Activated CD8-positive, alpha-beta memory T cell treated with anti-CD3 and anti-CD28 coated beads, Interleukin-2, amount 50 U/mL, for 24 hours (primary cell): ENCODE results near the gene ZNF865.
A peak's percentile ranks its signal among the peaks of the same experiment; 100 is the strongest.

Source experiments
- DNase-seq: peaks from one replicate; pipeline ENCODE4 v3.0.0-alpha.2; 2020; ENCODE audit errors: extremely low read depth

Gene ZNF865

GRCh38 chr19:55644842-55645511 lies 39.5 kb downstream of the ZNF865 start:
- no peak for DNase-seq

DNA sequence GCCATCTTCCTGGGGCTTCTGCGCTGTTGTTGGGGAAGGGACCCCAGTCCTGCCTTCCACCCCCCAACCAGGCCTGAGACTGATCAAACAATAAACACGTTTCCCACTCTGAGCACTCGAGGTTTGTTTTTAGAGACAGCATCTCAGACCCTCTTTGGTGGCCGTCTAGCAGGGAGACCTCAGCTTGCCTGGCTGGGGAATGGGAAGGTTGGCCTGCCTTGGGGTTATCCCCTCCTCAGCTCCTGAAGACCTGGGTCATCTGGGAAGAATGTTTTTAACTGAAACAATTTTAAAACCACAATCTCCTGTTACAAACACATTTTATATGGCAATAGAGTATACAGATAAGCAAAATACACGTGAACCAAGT lies 40.0 kb downstream of the ZNF865 start:
- no peak for DNase-seq

- no peak for DNase-seq
These were observed 41.7 kb downstream of the ZNF865 start for GRCh38 chr19:55646889-55647731.

- DNase-seq = no peak
These were observed 42.5 kb downstream of the ZNF865 start, which contains the start of gene CCDC106 for GRCh38 chr19:55647732-55648584. TSS of gene CCDC106 (plus strand) at chr19:55648212. CDS start at chr19:55649047, 835 bp downstream.

DNA sequence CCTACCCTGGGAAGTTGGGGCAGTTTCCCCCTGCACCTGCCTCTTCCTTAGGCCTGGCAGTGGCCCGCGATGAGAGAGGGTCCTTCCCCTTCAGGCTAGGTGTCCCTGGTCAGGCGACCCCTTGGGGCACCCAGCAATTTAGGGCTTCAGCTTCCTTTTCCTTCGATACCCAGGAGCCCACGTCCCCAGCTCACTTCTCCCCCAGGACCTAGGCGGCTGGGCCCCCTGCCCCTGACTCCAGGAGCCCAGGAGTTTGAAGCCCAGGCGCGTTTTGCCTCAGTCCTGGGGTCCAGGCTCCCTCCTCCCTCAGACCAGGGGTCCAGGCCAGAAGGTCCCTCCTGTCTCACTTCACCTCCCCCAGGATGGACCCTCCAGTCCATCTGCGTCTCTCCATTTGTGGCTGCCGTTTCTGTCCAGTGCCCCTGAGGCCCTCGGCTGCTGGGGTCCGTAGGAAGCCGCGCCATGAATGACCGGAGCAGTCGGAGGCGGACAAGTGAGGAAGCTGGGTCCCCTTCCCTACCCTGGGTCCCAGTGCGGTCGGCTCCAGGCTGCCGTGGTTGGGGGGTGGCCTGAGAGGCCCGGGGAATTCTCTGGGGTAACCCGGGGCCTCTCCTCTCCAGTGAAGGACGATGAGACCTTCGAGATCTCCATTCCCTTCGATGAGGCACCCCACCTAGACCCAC lies 43.3 kb downstream of the ZNF865 start:
- DNase-seq = no peak

DNA sequence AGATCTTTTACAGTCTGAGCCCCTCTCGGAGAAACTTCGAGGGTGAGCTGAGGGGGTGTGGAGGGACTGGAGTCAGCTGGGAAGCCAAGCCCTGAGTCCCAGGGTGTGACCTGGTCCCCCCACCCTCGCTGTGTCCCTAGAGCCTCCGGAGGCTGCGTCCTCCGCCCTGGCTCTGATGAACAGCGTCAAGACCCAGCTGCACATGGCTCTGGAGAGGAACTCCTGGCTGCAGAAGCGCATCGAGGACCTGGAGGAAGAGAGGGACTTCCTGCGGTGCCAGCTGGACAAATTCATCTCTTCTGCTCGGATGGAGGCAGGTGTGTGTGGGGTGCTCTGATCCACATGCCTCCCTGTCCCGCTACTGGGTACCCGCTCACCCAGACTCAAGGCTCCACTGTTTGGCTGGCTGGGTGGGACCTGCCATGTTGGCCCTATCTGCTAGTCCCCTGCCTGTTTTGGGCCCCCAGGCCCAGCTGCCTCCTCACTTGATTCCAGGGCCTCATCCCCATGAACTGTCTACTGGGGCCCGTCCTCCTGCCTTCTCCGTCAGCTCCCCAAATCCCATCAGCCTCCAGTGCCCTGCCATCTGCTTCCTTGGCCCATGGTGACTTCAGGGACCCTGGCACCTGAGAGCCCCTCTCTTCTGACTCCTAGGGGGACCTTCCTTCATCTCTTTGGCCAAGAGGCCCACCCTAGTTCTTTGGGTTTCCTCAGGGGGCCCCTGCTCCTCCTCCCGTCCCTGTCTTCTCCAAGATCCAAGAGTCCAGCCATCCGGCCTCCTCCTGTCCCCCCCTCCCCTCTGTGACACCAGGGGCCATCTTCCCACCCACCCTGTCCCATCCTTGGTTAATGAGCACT lies 44.0 kb downstream of the ZNF865 start:
- no peak for DNase-seq

- DNase-seq = no peak
These were observed 44.7 kb downstream of the ZNF865 start for GRCh38 chr19:55650126-55650557.

- DNase-seq = no peak
These were observed 45.3 kb downstream of the ZNF865 start for GRCh38 chr19:55650602-55651230.

GRCh38 chr19:55651236-55651635 lies 45.8 kb downstream of the ZNF865 start:
- no peak for DNase-seq

DNA sequence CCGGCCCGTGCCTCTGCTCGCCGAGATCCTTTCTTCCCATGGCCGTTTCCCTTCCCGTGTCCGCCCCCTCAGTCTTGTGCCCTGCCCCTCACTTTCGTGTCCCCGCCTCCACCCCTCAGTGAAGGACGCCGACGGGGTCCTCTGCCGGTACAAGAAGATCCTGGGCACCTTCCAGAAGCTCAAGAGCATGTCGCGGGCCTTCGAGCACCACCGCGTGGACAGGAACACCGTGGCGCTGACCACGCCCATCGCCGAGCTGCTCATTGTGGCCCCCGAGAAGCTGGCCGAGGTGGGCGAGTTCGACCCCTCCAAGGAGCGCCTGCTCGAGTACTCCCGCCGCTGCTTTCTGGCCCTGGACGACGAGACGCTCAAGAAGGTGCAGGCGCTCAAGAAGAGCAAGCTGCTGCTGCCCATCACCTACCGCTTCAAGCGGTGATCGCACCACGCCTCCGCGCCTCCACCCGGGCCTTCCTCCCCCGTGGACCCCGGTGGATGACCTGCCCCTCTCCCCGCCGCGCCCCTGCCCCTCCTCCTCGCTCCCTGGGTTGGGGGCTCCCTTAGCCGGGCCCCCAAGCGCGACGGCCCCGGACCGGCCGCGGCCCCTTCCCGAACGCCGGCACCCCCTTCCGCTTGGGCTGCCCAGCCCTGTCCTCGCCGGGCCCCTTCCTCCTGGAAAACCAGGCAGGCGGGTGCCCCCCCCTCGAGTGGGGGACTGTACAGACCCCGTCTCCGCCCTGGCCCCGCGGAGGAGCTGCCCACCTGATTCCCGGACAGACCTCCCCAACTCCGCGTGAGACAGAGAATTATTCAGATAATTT lies 47.1 kb downstream of the ZNF865 start:
- no peak for DNase-seq

DNA sequence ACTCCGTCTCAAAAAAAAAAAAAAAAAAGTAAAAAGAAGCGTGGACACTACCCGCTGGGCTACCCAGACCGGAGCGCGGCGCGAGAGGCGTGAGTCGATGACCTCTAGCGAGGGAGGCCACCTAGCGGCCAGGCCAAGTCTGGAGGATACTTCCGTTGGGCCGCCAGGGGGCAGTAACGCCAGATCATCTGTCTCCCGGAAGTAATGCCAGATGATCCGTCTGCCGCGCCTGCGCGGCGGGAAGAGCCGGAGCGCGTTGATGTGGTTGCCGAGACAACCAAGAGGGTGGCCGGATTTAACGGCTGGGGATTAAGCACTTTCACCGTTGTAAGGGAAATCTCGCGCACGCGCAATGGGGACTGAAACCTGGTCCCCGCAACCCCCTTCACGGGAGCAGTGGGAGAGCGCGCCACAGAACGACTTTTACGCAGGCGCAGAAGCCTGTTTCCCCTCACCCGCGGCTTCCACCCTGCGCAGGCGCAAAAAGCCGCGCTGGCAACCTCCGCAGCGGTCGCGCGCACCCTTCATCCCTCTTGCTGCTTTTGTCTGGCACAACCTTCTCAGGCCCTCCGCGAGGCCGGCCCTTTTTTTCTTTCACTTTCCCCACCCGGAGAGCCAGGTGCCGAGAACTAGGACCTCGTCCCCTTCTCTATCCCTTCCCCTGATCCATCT lies 48.3 kb downstream of the ZNF865 start:
- DNase-seq = peak; percentile 99

GRCh38 chr19:55654323-55654867 lies 48.9 kb downstream of the ZNF865 start:
- peak; percentile 99 for DNase-seq

GRCh38 chr19:55654868-55655647 lies 49.6 kb downstream of the ZNF865 start, which contains the start of gene U2AF2:
TSS of gene U2AF2 (plus strand) at chr19:55655035. CDS start at chr19:55655105, 70 bp downstream.
- DNase-seq = peak; percentile 86

- DNase-seq = no peak
These were observed 50.2 kb downstream of the ZNF865 start for GRCh38 chr19:55655648-55656040.

DNA sequence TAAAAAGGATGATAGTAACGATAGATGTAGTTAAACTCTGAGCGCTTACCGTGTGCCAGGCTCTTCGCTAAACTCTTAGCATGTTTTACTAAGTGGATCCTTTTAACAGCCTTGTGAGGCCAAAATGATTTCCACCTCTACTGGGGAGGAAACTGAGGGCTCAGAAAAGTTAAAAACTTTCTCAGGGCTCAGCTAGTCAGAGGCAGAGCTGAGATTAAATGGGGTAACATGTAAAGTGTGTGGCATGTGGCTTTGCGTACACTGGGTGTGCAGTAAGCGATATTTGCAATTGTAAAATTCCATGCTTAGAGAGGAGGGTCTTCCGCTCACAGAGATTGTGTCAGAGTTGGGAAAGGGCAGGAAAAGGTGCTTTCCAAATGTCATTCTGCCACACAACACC lies 51.1 kb downstream of the ZNF865 start:
- no peak for DNase-seq

DNA sequence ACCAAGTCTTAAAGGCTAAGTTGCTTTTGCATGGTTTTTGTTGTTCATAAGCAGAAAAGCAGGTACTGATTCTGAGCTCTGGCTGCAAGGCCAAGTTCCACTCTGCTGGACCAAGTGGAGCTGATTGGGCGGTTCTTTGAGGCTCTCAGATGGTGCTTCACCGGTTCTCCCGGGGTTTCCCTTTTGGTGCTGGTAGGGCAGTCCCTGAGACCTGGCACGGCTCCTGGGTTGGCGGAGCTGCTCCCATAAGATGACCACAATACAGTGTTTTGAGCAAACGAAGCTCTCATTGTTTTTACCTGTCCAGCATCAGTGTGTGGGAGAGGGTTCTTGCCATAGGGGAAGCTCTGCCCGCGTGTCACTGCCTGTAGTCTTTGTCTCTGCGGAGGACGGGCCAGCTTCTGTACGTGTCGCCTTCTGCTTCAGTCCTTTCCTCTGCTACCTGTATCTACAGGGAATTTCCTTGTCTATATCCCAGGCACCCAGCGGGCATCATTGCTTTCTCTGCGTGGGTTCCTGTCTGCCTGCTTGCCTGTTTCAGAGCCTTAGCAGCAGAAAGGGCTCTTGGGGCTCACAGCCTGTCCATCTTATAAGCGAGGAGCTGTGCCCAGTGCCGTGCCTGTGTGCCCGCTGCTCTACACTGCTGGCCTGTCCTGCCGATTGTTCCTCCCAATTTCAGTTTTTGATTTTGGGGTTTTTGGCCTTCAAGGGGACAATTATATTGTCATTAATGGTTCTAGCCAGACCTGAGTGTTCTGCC lies 51.7 kb downstream of the ZNF865 start:
- DNase-seq = no peak
